Measurements from ENCODE around the gene SLC9A7. TPM values are rescaled to one million over a fixed set of nuclear protein-coding genes. Genes with fewer than 3 reads are reported as not detected.

Gene SLC9A7
- total and polyA plus RNA-seq, 12 donors: 2.3 to 22.8 (median 12.4) TPM

DNA sequence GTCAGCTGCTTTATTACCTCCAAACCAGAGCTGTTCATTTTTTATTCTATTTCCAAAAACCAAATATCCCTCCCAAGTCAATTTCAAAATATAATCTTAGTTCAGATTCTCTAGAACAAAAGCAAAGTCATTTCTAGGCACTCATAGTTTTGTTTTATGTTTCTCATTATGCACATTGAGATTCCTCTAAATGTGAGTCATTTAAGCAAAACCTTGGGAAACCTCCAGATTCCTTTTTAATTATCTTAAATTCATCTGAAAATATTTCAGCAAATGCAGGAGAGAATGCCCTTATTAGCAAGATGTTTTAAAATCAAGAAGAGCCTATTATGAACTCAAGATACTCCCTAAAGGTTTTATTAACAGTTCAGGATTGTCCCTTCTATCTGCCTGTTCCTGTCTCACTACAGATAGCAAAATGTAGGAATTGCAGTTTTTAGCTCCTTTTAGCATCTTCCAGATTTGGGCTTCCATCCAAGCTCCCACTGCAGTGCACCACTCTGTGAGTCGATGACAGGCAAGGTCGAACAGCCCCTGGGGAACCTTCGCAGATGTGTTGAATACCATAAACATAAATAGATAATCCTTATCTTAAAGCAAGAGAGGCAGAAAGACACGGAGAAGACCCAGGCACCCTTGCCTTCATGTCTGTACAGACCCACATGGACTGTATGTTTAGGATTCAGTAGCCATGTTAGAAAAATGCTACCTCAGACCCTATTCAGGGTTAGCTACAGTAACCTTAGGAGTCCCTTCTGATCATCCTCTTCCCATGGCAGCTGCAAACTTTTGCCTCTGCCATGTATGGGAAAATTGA lies 11.3 kb upstream of the SLC9A7 start:
- Histone ChIP-seq H3K27ac (peak overlapping the region in 3 of 5 donors; percentile 23 to 66 (median 64)), H3K9me3 (replicated peaks in 1 of 3) (no peaks in the 10 kb centered on the region), H3K36me3 (replicated peaks in 1 of 2) (no peaks in the 10 kb centered on the region), H3K4me1 (replicated peaks in 1 of 2) (peaks cover 0 to 5% of the 10 kb centered on the region in 2 donors), H3K27me3 (no peaks in the 10 kb centered on the region), H3K4me3 (no peak overlapping the region)
- 21 to 40% (median 26%) methylated on average over 4 of the region's 4 CpGs; no CpG with 5 or more reads in 1 of the 4 donors for WGBS, 4 donors
- TF ChIP-seq, protein P1, sequence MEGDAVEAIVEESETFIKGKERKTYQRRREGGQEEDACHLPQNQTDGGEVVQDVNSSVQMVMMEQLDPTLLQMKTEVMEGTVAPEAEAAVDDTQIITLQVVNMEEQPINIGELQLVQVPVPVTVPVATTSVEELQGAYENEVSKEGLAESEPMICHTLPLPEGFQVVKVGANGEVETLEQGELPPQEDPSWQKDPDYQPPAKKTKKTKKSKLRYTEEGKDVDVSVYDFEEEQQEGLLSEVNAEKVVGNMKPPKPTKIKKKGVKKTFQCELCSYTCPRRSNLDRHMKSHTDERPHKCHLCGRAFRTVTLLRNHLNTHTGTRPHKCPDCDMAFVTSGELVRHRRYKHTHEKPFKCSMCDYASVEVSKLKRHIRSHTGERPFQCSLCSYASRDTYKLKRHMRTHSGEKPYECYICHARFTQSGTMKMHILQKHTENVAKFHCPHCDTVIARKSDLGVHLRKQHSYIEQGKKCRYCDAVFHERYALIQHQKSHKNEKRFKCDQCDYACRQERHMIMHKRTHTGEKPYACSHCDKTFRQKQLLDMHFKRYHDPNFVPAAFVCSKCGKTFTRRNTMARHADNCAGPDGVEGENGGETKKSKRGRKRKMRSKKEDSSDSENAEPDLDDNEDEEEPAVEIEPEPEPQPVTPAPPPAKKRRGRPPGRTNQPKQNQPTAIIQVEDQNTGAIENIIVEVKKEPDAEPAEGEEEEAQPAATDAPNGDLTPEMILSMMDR (IDR thresholded peaks at IDR 0.05): no peak
- TF ChIP-seq POLR2A (IDR thresholded peaks at IDR 0.05): no peak
- peak in 3 of 7 donors; percentile 22 to 32 (median 24) for DNase-seq
- intact Hi-C loops (cut with DNase I): no loop called here

DNA sequence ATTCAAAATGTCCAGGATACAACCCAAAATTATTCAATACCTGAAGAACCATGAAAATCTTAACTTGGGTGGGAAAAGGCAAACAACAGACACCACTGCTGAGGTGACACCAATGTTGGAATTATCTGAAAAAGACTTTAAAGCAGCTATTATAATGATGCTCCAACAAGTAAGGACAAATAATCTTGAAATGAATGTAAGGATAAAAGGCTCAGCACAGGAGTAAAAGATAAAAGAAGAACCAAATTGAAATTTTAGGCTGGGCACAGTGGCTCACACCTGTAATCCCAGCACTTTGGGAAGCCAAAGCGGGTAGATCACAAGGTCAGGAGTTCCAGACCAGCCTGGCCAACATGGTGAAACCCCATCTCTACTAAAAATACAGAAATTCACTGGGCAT lies 4.0 kb upstream of the SLC9A7 start:
- Histone ChIP-seq H3K9me3 (replicated peaks in 1 of 3) (no peaks in the 10 kb centered on the region), H3K27me3 (no peaks in the 10 kb centered on the region), H3K4me1 (replicated peaks in 1 of 2) (no peaks in the 10 kb centered on the region), H3K36me3 (replicated peaks in 1 of 2) (no peaks in the 10 kb centered on the region), H3K4me3 (no peak overlapping the region), H3K27ac (no peak overlapping the region)
- DNase-seq: no peak
- intact Hi-C loops (cut with DNase I): no loop called here
- TF ChIP-seq, protein P1 (IDR thresholded peaks at IDR 0.05): no peak
- TF ChIP-seq POLR2A (IDR thresholded peaks at IDR 0.05): no peak
- 63 to 100% (median 80%) methylated on average over 1 of the region's 1 CpG for WGBS, 4 donors

DNA sequence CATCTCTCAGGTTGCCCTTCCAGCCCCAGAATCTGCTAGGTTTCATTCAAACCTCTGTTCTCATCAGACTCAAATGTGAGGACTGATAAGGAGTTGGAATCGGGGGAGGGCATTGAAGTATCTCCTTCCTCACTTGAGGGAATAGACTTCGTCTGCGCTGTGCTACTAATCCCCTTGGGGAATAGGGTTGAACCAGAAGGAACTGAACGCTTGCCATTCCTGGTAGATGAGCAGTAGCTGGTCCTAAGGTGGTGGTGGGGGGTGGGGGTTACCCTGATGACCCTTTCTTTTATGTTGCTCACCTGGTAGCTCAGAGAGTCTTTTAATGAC lies 692 bp upstream of the SLC9A7 start:
- intact Hi-C loops (cut with DNase I): loop anchor here in 1 of 2 donors (2.0 kb wide), 1 partner anchor 37 kb away; no protein-coding TSS in a partner anchor
- H3K4me3 ChIP-seq: peak overlapping the region in 1 of 4 donors; percentile 67

More for the DNA sequence above, 692 bp upstream of the SLC9A7 start:
- no peaks in the 10 kb centered on the region for H3K4me1 ChIP-seq (replicated peaks in 1 of 2)
- no peaks in the 10 kb centered on the region for H3K36me3 ChIP-seq (replicated peaks in 1 of 2)
- H3K27me3 ChIP-seq: no peaks in the 10 kb centered on the region
- TF ChIP-seq POLR2A (IDR thresholded peaks at IDR 0.05): no peak
- TF ChIP-seq, protein P1 (IDR thresholded peaks at IDR 0.05): no peak
- peak overlapping the region in 3 of 5 donors; percentile 34 to 87 (median 57) for H3K27ac ChIP-seq
- DNase-seq: no peak
- 22 to 45% (median 35%) methylated on average over 4 of the region's 4 CpGs for WGBS, 4 donors
- no peaks in the 10 kb centered on the region for H3K9me3 ChIP-seq (replicated peaks in 1 of 3)

All from adrenal gland (tissue), 12 donors.